SK-N-SH (cell line): Measurements from ENCODE around the gene CCDC187. TPM values are rescaled to one million over a fixed set of nuclear protein-coding genes. Genes with fewer than 3 reads are reported as not detected.

Source experiments
- CTCF ChIA-PET: fragments of 300-600, 350-600 bp; formaldehyde crosslinking; extraction: SDS; loops from one replicate; lab custom pipeline; 2021; lab: Yijun Ruan, JAX
- POLR2A ChIA-PET: fragments of 350-600 bp; sonication (Branson Sonifier 250); formaldehyde crosslinking; extraction: SDS; loops from one replicate; lab custom pipeline; 2020; ENCODE audit warnings: antibody characterized with exemption, inconsistent platforms; lab: Yijun Ruan, JAX
- DNase-seq: peaks from one replicate; pipeline ENCODE4 v3.0.0; 2012
- H2AFZ ChIP-seq: fragments of 200-600 bp; sonication (generic); 2 replicates; pipeline ENCODE4 v1.8.1; 2016; ENCODE audit warnings: antibody characterized with exemption, mild to moderate bottlenecking, low read depth
- H3F3A ChIP-seq: fragments of 200-600 bp; sonication (generic); replicated peaks from 2 replicates; pipeline ENCODE3; 2016; ENCODE audit warnings: antibody characterized with exemption, mild to moderate bottlenecking; ENCODE audit not compliant: insufficient read depth
- H3K27ac ChIP-seq, 2 experiments: fragments of 200-500 bp in 1 of 2; fragments of 200-600 bp in 1 of 2; sonication (Bioruptor generic) in 1 of 2; sonication (generic), shearing (Covaris generic) in 1 of 2; 2 replicates each; pipeline versions ENCODE4 v1.5.1 to v1.6.1; 2014 to 2016; ENCODE audit warnings: low read depth in 2 of 2, inconsistent platforms in 1 of 2, low read length in 1 of 2, mild to moderate bottlenecking in 1 of 2, mixed read lengths in 1 of 2
- H3K27me3 ChIP-seq: fragments of 200-600 bp; sonication (generic), shearing (Covaris generic); 2 replicates; pipeline ENCODE4 v1.6.1; 2016; ENCODE audit warnings: mixed run types; ENCODE audit not compliant: insufficient read depth
- H3K36me3 ChIP-seq, 2 experiments: fragments of 200-500 bp in 1 of 2; fragments of 200-600 bp in 1 of 2; sonication (Bioruptor generic) in 1 of 2; sonication (generic) in 1 of 2; replicated peaks in 1 of 2; 2 replicates each; pipeline versions ENCODE3 to v1.5.1; 2014 to 2016; ENCODE audit warnings: low read length in 1 of 2, mild to moderate bottlenecking in 1 of 2; ENCODE audit not compliant: insufficient read depth in 2 of 2, control insufficient read depth in 1 of 2
- H3K4me1 ChIP-seq, 2 experiments: fragments of 200-500 bp in 1 of 2; fragments of 200-600 bp in 1 of 2; sonication (Bioruptor generic) in 1 of 2; sonication (generic), shearing (Covaris generic) in 1 of 2; 2 replicates each; pipeline versions ENCODE4 v1.5.1 to v1.6.1; 2014 to 2016; ENCODE audit warnings: low read depth in 1 of 2, low read length in 1 of 2, mixed run types in 1 of 2; ENCODE audit not compliant: insufficient read depth in 2 of 2, control insufficient read depth in 1 of 2
- H3K4me2 ChIP-seq: fragments of 200-600 bp; sonication (generic), shearing (Covaris generic); 2 replicates; pipeline ENCODE4 v1.6.1; 2017; ENCODE audit warnings: mixed run types
- H3K4me3 ChIP-seq, 2 experiments: fragments of 200-500 bp in 1 of 2; fragments of 200-600 bp in 1 of 2; sonication (Bioruptor generic) in 1 of 2; sonication (generic), shearing (Covaris generic) in 1 of 2; 2 replicates each; pipeline versions ENCODE4 v1.5.1 to v1.8.1; 2014 to 2016; ENCODE audit warnings: low read depth in 2 of 2, inconsistent platforms in 1 of 2, low read length in 1 of 2, mild to moderate bottlenecking in 1 of 2, mixed read lengths in 1 of 2, moderate library complexity in 1 of 2
- H3K79me2 ChIP-seq: fragments of 200-600 bp; sonication (generic); 2 replicates; pipeline ENCODE4 v1.8.1; 2017; ENCODE audit warnings: mild to moderate bottlenecking; ENCODE audit not compliant: insufficient read depth
- H3K9ac ChIP-seq: fragments of 200-600 bp; sonication (generic); 2 replicates; pipeline ENCODE4 v1.6.1; 2017; ENCODE audit warnings: mixed run types
- H3K9me2 ChIP-seq: fragments of 200-600 bp; sonication (generic); 2 replicates; pipeline ENCODE4 v1.6.1; 2017; ENCODE audit warnings: mixed run types
- H3K9me3 ChIP-seq: fragments of 200-600 bp; sonication (generic); 2 replicates; pipeline ENCODE4 v1.6.1; 2017; ENCODE audit warnings: mixed run types, mild to moderate bottlenecking, moderate library complexity
- H4K20me1 ChIP-seq: fragments of 200-600 bp; sonication (generic); 2 replicates; pipeline ENCODE4 v1.6.1; 2017; ENCODE audit warnings: mild to moderate bottlenecking, mixed run types; ENCODE audit not compliant: insufficient read depth
- FOXM1 ChIP-seq: IDR thresholded peaks from 2 replicates; pipeline ENCODE4 v1.4.0; 2012; ENCODE audit warnings: low read depth, mild to moderate bottlenecking
- NRF1 ChIP-seq: IDR thresholded peaks from 2 replicates; pipeline ENCODE4 v1.6.1; 2012; ENCODE audit warnings: low read depth, mild to moderate bottlenecking, low read length
- POLR2AphosphoS5 ChIP-seq: IDR thresholded peaks from 2 replicates; pipeline ENCODE4 v1.6.1; 2012; ENCODE audit warnings: low read depth, low read length
- RAD21 ChIP-seq: IDR thresholded peaks from 2 replicates; pipeline ENCODE4 v1.6.1; 2012; ENCODE audit warnings: mild to moderate bottlenecking, low read length
- RFX5 ChIP-seq: IDR thresholded peaks from 2 replicates; pipeline ENCODE4 v1.6.1; 2012; ENCODE audit warnings: mild to moderate bottlenecking, improper control_type of control experiment, low read length
- TAF1 ChIP-seq: IDR thresholded peaks from 2 replicates; pipeline ENCODE4 v1.6.1; 2012; ENCODE audit warnings: low read depth, mild to moderate bottlenecking, low read length, moderate library complexity, borderline replicate concordance
- WGBS: methylation state at CpG from one replicate; pipeline ENCODE4 v1.1.6; 2017; ENCODE audit warnings: low lambda C conversion rate; 5-methylcytosine and 5-hydroxymethylcytosine counted together
- polyA plus RNA-seq, 3 experiments: library from polyadenylated mRNA; depleted of rRNA; stranded (reverse); fragments of >200 nt; gene quantifications; 2 replicates each; pipeline ENCODE4 v1.2.3, GENCODE V29; 2012
- TF ChIP-seq, protein P1 (sequence below): IDR thresholded peaks from 2 replicates; pipeline ENCODE4; 2012
- TF ChIP-seq, protein P2 (sequence below): fragments of 150-350 bp; IDR thresholded peaks from 2 replicates; pipeline ENCODE4 v1.6.1; 2016; ENCODE audit warnings: mild to moderate bottlenecking, low read depth, low read length

CCDC187 gene
- polyA plus RNA-seq, 1 of the 3 experiments (the other 2 are of a cell fraction) = not detected

DNA sequence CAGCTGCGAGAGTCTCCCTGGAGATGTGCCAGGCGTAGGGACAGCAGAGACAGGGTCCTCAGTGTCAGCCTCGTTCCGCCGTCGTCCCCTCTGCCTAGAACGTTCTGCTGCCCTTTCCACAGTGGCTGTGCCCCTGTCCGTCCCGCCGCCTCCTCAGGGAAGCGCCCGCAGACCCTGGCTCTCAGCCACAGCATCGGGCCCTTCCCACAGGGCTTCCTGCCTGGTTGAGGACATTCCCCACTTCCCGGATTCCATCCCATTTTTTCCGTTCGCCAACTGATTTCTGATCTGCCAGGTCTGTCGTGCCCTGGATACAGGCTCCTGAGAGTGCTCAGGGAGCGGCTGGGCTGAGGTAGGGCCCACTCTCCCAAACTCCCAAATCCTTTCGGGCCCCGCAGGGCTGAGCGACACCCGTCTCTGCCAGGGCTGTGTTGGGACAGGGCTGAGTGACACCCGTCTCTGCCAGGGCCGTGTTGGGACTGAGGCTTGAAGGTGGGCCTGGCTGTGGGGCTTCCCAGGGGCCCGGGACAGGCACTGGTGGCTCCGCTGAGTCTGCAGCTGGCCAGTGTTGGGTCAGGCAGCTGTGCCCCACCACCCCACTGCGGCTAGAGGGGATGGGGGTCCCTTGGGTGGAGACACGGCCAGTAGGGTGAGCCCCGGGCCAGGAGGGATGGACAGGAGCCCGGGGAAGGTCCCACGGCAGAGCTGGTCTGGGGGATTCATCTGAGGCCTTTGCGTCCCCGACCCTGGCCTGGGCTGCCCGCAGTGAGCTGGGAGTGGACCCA, 43.8 kb upstream of the CCDC187 start:
- 70% methylated on average over 16 of the region's 34 CpGs for WGBS
- H3K9me2 ChIP-seq = no peaks in the 10 kb centered on the region
- DNase-seq = peak; percentile 66
- no peak overlapping the region for H3K4me3 ChIP-seq
- H4K20me1 ChIP-seq = no peaks in the 10 kb centered on the region
- TF ChIP-seq NRF1 = no peak
- no peak for TF ChIP-seq RFX5
- TF ChIP-seq, all 33 proteins: peak for 0
- H3K4me2 ChIP-seq = no peak overlapping the region
- peaks cover 0 to 66% of the 10 kb centered on the region in 2 experiments; a peak in 1 of 4 replicates for H3K4me1 ChIP-seq
- H3F3A ChIP-seq = no peaks in the 10 kb centered on the region
- no peaks in the 10 kb centered on the region for H3K9me3 ChIP-seq
- peak overlapping the region in 1 of 2 experiments; percentile 12; a peak in 2 of 4 replicates for H3K27ac ChIP-seq
- no peaks in the 10 kb centered on the region for H3K27me3 ChIP-seq
- no peak overlapping the region for H3K9ac ChIP-seq
- H3K79me2 ChIP-seq = no peaks in the 10 kb centered on the region
- CTCF ChIA-PET = interaction anchor here (1.2 to 3.2 kb wide), 6 partner anchors 9 to 35 kb away, joined by 3 to 25 read pairs (median 8); partner anchors contain the start of genes DNLZ and GPSM1
- POLR2A ChIA-PET = no interaction called here
- no peak overlapping the region for H2AFZ ChIP-seq
- H3K36me3 ChIP-seq = peaks cover 0 to 10% of the 10 kb centered on the region in 2 experiments

DNA sequence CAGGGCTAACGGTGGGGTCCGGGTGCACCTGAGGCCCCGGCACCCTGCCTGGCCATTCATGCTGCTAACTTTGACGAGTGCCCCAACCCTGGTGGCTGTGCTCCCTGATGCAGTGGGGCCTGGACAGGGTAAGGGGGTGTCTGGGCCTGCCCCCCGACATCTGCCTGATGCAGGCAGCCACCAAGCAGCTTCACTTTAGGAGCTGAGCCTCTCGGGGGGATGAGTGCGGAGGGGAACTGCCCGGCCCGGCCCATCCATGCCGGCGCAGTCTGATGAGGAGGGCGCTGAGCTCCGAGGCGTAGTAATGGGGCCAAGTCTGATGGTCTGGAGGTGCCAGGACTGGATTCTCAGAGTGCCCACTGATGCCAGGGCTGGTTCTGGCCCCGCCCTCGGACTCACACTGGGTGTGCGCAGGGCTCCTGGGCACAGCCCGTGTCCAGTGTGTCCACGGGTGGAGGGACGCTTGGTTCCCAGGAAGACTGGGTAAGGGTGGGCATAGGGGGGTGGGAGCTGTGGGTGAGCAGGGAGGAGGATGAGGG, 43.1 kb upstream of the CCDC187 start:
- Histone ChIP-seq H4K20me1 (no peaks in the 10 kb centered on the region), H3K9me2 (no peaks in the 10 kb centered on the region), H3K27ac (no peak overlapping the region; a peak in 1 of 4 replicates), H3K36me3 (peaks cover 0 to 11% of the 10 kb centered on the region in 2 experiments), H3K79me2 (no peaks in the 10 kb centered on the region), H3K4me1 (peaks cover 0 to 62% of the 10 kb centered on the region in 2 experiments; a peak in 1 of 4 replicates), H3K4me3 (no peak overlapping the region), H3K9ac (no peak overlapping the region), H3K9me3 (no peaks in the 10 kb centered on the region), H2AFZ (no peak overlapping the region), H3K27me3 (no peaks in the 10 kb centered on the region), H3F3A (no peaks in the 10 kb centered on the region), H3K4me2 (no peak overlapping the region)
- no peak for DNase-seq
- ChIA-PET POLR2A (no interaction called here), CTCF (interaction anchor here (1.4 to 3.7 kb wide), 8 partner anchors 9 to 54 kb away, joined by 3 to 28 read pairs (median 8); partner anchors contain the start of genes DNLZ, GPSM1 and SNAPC4)
- TF ChIP-seq FOXM1 = no peak
- TF ChIP-seq, protein P1, sequence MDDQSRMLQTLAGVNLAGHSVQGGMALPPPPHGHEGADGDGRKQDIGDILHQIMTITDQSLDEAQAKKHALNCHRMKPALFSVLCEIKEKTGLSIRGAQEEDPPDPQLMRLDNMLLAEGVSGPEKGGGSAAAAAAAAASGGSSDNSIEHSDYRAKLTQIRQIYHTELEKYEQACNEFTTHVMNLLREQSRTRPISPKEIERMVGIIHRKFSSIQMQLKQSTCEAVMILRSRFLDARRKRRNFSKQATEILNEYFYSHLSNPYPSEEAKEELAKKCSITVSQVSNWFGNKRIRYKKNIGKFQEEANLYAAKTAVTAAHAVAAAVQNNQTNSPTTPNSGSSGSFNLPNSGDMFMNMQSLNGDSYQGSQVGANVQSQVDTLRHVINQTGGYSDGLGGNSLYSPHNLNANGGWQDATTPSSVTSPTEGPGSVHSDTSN = no peak
- no peak for TF ChIP-seq TAF1
- TF ChIP-seq POLR2AphosphoS5 = no peak
- TF ChIP-seq, protein P2, sequence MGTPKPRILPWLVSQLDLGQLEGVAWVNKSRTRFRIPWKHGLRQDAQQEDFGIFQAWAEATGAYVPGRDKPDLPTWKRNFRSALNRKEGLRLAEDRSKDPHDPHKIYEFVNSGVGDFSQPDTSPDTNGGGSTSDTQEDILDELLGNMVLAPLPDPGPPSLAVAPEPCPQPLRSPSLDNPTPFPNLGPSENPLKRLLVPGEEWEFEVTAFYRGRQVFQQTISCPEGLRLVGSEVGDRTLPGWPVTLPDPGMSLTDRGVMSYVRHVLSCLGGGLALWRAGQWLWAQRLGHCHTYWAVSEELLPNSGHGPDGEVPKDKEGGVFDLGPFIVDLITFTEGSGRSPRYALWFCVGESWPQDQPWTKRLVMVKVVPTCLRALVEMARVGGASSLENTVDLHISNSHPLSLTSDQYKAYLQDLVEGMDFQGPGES = no peak
- no peak for TF ChIP-seq RAD21
- WGBS = 84% methylated on average over 9 of the region's 20 CpGs
